Activated CD8-positive, alpha-beta memory T cell treated with anti-CD3 and anti-CD28 coated beads, Interleukin-2, amount 50 U/mL, for 48 hours (primary cell): ENCODE measurements around the gene SPTBN2.

Experiments used
- DNase-seq: peaks from one replicate; pipeline ENCODE4 v3.0.0-alpha.2; 2020

The SPTBN2 gene

GRCh38 chr11:66701432-66702240, 27.4 kb downstream of the SPTBN2 start:
- no peak for DNase-seq

- DNase-seq = no peak
Observed at GRCh38 chr11:66700742-66701141, 28.3 kb downstream of the SPTBN2 start.

- no peak for DNase-seq
Observed at GRCh38 chr11:66700337-66700736, 28.7 kb downstream of the SPTBN2 start.

GRCh38 chr11:66698491-66698890, 30.5 kb downstream of the SPTBN2 start:
- DNase-seq = no peak

GRCh38 chr11:66697988-66698387, 31.0 kb downstream of the SPTBN2 start:
- no peak for DNase-seq

GRCh38 chr11:66696146-66696545, 32.9 kb downstream of the SPTBN2 start:
- DNase-seq = no peak

GRCh38 chr11:66694732-66695207, 34.2 kb downstream of the SPTBN2 start:
- DNase-seq = peak; percentile 92

GRCh38 chr11:66694056-66694410, 35.0 kb downstream of the SPTBN2 start:
- no peak for DNase-seq

- no peak for DNase-seq
Observed at GRCh38 chr11:66693356-66694055, 35.5 kb downstream of the SPTBN2 start.

- DNase-seq = no peak
Observed at GRCh38 chr11:66692871-66693331, 36.1 kb downstream of the SPTBN2 start.

- DNase-seq = no peak
Observed at GRCh38 chr11:66692446-66692845, 36.6 kb downstream of the SPTBN2 start.

GRCh38 chr11:66691311-66691980, 37.6 kb downstream of the SPTBN2 start:
- no peak for DNase-seq

- DNase-seq = no peak
Observed at GRCh38 chr11:66689661-66690590, 39.1 kb downstream of the SPTBN2 start.

GRCh38 chr11:66688561-66689534, 40.2 kb downstream of the SPTBN2 start:
- DNase-seq = no peak

GRCh38 chr11:66687831-66688281, 41.2 kb downstream of the SPTBN2 start:
- DNase-seq = no peak

GRCh38 chr11:66686801-66687750, 41.9 kb downstream of the SPTBN2 start:
- no peak for DNase-seq

GRCh38 chr11:66686100-66686785, 42.8 kb downstream of the SPTBN2 start:
- no peak for DNase-seq

GRCh38 chr11:66685276-66686099, 43.5 kb downstream of the SPTBN2 start:
- DNase-seq = no peak
